Measurements from ENCODE around the gene TBC1D5. TPM values are rescaled to one million over a fixed set of nuclear protein-coding genes. Genes with fewer than 3 reads are reported as not detected.

TBC1D5 gene
- total and polyA plus RNA-seq, 7 donors, result 7.2 to 82.3 (median 43.7) TPM

GRCh38 chr3:17333893-17334292 is 408.5 kb downstream of the TBC1D5 start:
- no peaks in the 10 kb centered on the region for H3K36me3 ChIP-seq
- no peak for DNase-seq
- WGBS, 2 donors, result 88 to 94% methylated on average over 2 of the region's 2 CpGs
- H3K27me3 ChIP-seq, result no peaks in the 10 kb centered on the region
- intact Hi-C loops (cut with DNase I), result no loop called here
- TF ChIP-seq POLR2A (IDR thresholded peaks at IDR 0.05) (no peak), EP300 (IDR thresholded peaks at IDR 0.05) (no peak), POLR2AphosphoS5 (IDR thresholded peaks at IDR 0.05) (no peak), CTCF (IDR thresholded peaks at IDR 0.05) (no peak)
- no peak overlapping the region for H3K4me3 ChIP-seq
- no peaks in the 10 kb centered on the region for H3K9me3 ChIP-seq
- H3K4me1 ChIP-seq, result peaks cover 0 to 10% (median 8%) of the 10 kb centered on the region in 4 donors
- H3K27ac ChIP-seq, result no peak overlapping the region

GRCh38 chr3:17333446-17333845 is 409.0 kb downstream of the TBC1D5 start:
- DNase-seq, result no peak
- Histone ChIP-seq H3K4me3 (no peak overlapping the region), H3K9me3 (no peaks in the 10 kb centered on the region), H3K27me3 (no peaks in the 10 kb centered on the region), H3K27ac (no peak overlapping the region), H3K4me1 (peaks cover 0 to 10% (median 8%) of the 10 kb centered on the region in 4 donors), H3K36me3 (no peaks in the 10 kb centered on the region)
- 87 to 92% methylated on average over 1 of the region's 1 CpG for WGBS, 2 donors
- intact Hi-C loops (cut with DNase I), result no loop called here
- TF ChIP-seq CTCF (IDR thresholded peaks at IDR 0.05), result no peak
- no peak for TF ChIP-seq EP300 (IDR thresholded peaks at IDR 0.05)
- no peak for TF ChIP-seq POLR2AphosphoS5 (IDR thresholded peaks at IDR 0.05)
- no peak for TF ChIP-seq POLR2A (IDR thresholded peaks at IDR 0.05)

- Histone ChIP-seq H3K4me3 (no peak overlapping the region), H3K4me1 (no peaks in the 10 kb centered on the region), H3K27me3 (no peaks in the 10 kb centered on the region), H3K36me3 (no peaks in the 10 kb centered on the region), H3K9me3 (no peaks in the 10 kb centered on the region), H3K27ac (no peak overlapping the region)
- no peak for TF ChIP-seq CTCF (IDR thresholded peaks at IDR 0.05)
- no peak for TF ChIP-seq POLR2AphosphoS5 (IDR thresholded peaks at IDR 0.05)
- TF ChIP-seq EP300 (IDR thresholded peaks at IDR 0.05), result no peak
- no peak for TF ChIP-seq POLR2A (IDR thresholded peaks at IDR 0.05)
- intact Hi-C loops (cut with DNase I), result no loop called here
- no peak for DNase-seq
These were observed 411.8 kb downstream of the TBC1D5 start for GRCh38 chr3:17330660-17331059.

GRCh38 chr3:17329927-17330326 is 412.5 kb downstream of the TBC1D5 start:
- Histone ChIP-seq H3K9me3 (no peaks in the 10 kb centered on the region), H3K36me3 (no peaks in the 10 kb centered on the region), H3K27me3 (no peaks in the 10 kb centered on the region), H3K4me3 (no peak overlapping the region), H3K4me1 (no peaks in the 10 kb centered on the region), H3K27ac (no peak overlapping the region)
- DNase-seq, result no peak
- 97% methylated on average over 1 of the region's 1 CpG for WGBS, 2 donors
- intact Hi-C loops (cut with DNase I), result no loop called here
- TF ChIP-seq POLR2A (IDR thresholded peaks at IDR 0.05) (no peak), CTCF (IDR thresholded peaks at IDR 0.05) (no peak), EP300 (IDR thresholded peaks at IDR 0.05) (no peak), POLR2AphosphoS5 (IDR thresholded peaks at IDR 0.05) (no peak)

- Histone ChIP-seq H3K27ac (no peak overlapping the region), H3K4me1 (no peaks in the 10 kb centered on the region), H3K36me3 (no peaks in the 10 kb centered on the region), H3K9me3 (no peaks in the 10 kb centered on the region), H3K4me3 (no peak overlapping the region), H3K27me3 (no peaks in the 10 kb centered on the region)
- TF ChIP-seq CTCF (IDR thresholded peaks at IDR 0.05) (no peak), POLR2AphosphoS5 (IDR thresholded peaks at IDR 0.05) (no peak), EP300 (IDR thresholded peaks at IDR 0.05) (no peak), POLR2A (IDR thresholded peaks at IDR 0.05) (no peak)
- DNase-seq, result no peak
- intact Hi-C loops (cut with DNase I), result no loop called here
- WGBS, 2 donors, result 52 to 91% methylated on average over 5 of the region's 5 CpGs
These were observed 420.2 kb downstream of the TBC1D5 start for GRCh38 chr3:17322106-17322793.

All from sigmoid colon (tissue), 7 donors.